Lower leg skin (tissue), 4 donors: ENCODE measurements around the gene COL18A1. TPM values are rescaled to one million over a fixed set of nuclear protein-coding genes. Genes with fewer than 3 reads are reported as not detected.

ENCODE experiments used
- DNase-seq, 2 donors: peaks; one replicate each; pipeline ENCODE4 v3.0.0-alpha.2; 2019; ENCODE audit warnings: low spot score in 2 of 2
- H3K4me3 ChIP-seq: fragments of 200-600 bp; sonication (generic); 2 replicates; pipeline ENCODE4 v1.5.1; 2017; ENCODE audit warnings: mild to moderate bottlenecking, low read depth; ENCODE audit not compliant: poor library complexity, severe bottlenecking
- CTCF ChIP-seq, 3 donors: fragments of 450-650 bp; IDR thresholded peaks; one replicate each; pipeline ENCODE4 v1.5.1; 2016; ENCODE audit warnings: antibody characterized with exemption in 3 of 3, mild to moderate bottlenecking in 3 of 3, moderate library complexity in 2 of 3
- POLR2A ChIP-seq, 2 donors: fragments of 450-650 bp; IDR thresholded peaks; one replicate each; pipeline ENCODE4 v1.6.1; 2016 to 2017; ENCODE audit warnings: antibody characterized with exemption in 2 of 2, mild to moderate bottlenecking in 1 of 2, moderate library complexity in 1 of 2
- WGBS, 2 donors: methylation state at CpG; one replicate each; pipeline ENCODE4 v1.1.5; 2018; 5-methylcytosine and 5-hydroxymethylcytosine counted together
- intact Hi-C: fragments of 100-400 bp; cut with DNase I; formaldehyde crosslinking; loops from one replicate; pipeline ENCODE4 v1.15.0; 2023; ENCODE audit warnings: low total_unique reads
- total RNA-seq, 4 donors: library from RNA; depleted of rRNA; stranded (reverse); fragments of >200 nt; gene quantifications; one replicate each; pipeline ENCODE4 v1.1.0, GENCODE V29; 2016

Gene COL18A1
- total RNA-seq, 4 donors from 2014 or later, result 63.3 to 126 (median 85.9) TPM

- DNase-seq, result no peak
- TF ChIP-seq CTCF (IDR thresholded peaks at IDR 0.05), result no peak
- no peak for TF ChIP-seq POLR2A (IDR thresholded peaks at IDR 0.05)
- intact Hi-C loops, result no loop called here
- peak overlapping the region; percentile 12 for H3K4me3 ChIP-seq
- WGBS, 2 donors, result 16 to 31% methylated on average over 32 to 43 of the region's 83 CpGs
Measured at GRCh38 chr21:45405819-45406762, 1.1 kb downstream of the COL18A1 start.

GRCh38 chr21:45406801-45407628 lies 2.0 kb downstream of the COL18A1 start:
- no peak for TF ChIP-seq POLR2A (IDR thresholded peaks at IDR 0.05)
- no peak for TF ChIP-seq CTCF (IDR thresholded peaks at IDR 0.05)
- 55 to 62% methylated on average over 17 of the region's 17 CpGs for WGBS, 2 donors
- no peak overlapping the region for H3K4me3 ChIP-seq
- intact Hi-C loops, result no loop called here
- DNase-seq, result no peak

DNA sequence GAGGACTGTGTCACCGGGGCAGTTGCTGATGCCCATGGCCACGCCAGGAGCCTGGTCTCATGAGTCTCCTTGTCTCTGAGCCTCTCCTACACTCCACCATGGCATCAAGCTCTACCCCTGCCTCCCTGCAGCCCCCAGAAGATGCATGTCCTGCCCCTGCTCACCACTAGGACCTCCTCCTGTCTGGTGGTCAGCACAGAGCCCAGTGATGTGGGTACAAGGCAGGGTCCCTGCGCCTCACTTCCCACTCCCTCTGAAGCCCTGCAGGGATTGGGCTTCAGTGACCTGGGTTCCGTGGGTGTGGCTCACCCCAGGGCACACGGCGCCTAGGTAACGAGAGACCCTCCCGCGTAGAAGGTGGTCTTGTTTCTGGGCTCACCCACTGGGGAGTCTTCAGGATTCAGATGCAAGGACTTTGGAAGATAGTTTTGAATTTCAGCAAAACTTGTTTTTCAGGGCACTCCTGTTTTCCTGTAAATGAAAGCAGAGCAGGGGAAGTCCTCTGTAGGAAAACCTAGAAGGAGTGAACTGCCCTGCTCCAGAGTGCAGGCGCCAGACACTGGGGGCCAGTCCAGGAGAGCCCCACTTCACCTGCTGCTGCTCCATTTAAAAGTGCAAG lies 2.8 kb downstream of the COL18A1 start:
- no peak for TF ChIP-seq CTCF (IDR thresholded peaks at IDR 0.05)
- no peak for TF ChIP-seq POLR2A (IDR thresholded peaks at IDR 0.05)
- no peak for DNase-seq

DNA sequence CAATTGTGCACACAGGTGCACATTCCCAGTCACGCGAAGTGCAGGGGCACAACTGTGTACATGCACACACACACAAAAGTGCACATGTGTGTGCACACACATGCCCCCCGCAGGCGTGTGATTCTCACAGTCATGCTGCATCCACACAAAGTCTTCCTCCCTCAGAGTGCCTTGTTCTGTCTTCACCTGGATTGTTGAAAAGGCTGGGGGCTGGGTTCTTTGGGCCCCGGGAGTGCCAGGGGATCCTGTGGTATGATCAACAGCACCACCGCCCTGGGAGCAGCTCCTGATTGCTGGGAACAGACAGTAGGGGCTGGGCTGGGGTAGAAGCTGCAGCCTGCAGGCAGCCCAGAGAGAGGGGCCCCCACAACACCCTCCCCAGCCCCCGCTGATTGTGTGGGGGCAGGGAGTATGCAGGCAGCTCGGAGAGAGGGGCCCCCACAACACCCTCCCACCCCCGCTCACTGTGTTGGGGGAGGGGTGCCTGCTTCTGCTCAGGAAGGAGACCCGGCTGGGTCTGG lies 3.4 kb downstream of the COL18A1 start:
- no peak overlapping the region for H3K4me3 ChIP-seq
- whole genome bisulfite sequencing, 2 donors, result 53 to 54% methylated on average over 9 to 10 of the region's 10 CpGs
- no peak for TF ChIP-seq CTCF (IDR thresholded peaks at IDR 0.05)
- no peak for TF ChIP-seq POLR2A (IDR thresholded peaks at IDR 0.05)
- intact Hi-C loops, result no loop called here
- DNase-seq, result no peak

More for the DNA sequence above, 2.8 kb downstream of the COL18A1 start:
- no peak overlapping the region for H3K4me3 ChIP-seq
- WGBS, 2 donors, result 61 to 65% methylated on average over 10 of the region's 10 CpGs
- intact Hi-C loops, result no loop called here

DNA sequence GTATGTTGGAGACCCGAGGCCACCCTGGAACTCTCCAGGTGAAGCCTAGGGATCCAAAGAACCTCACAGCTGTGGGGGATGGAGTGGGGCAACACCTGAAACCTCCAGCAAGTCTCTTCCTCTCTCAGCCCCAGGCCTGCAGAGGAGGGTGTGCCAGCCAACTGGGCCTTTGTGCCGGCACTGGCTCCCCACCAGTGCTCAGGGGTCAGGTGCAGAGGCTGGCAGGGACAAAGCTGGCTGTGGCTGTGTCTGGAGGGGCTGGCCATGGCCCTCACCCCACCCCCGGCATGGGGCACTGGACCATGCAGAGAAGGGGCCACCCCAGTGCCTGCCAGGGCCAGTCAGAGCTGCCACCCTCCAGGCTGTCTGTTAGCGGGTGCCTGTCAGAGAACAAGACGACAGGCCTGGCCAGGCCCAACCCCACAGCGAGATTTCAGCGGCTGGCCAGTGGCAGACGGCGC lies 3.9 kb downstream of the COL18A1 start:
- TF ChIP-seq CTCF (IDR thresholded peaks at IDR 0.05), result no peak
- no peak for TF ChIP-seq POLR2A (IDR thresholded peaks at IDR 0.05)
- intact Hi-C loops, result no loop called here
- 36 to 39% methylated on average over 8 of the region's 9 CpGs for WGBS, 2 donors
- no peak overlapping the region for H3K4me3 ChIP-seq
- no peak for DNase-seq
